HL-60/S4 (cell line): ENCODE results near the gene SYNE4.

Experiments used
- in situ Hi-C: fragments of 300-500 bp; cut with MboI; formaldehyde crosslinking; loops from 2 replicates; pipeline ENCODE4 v1.14.3; 2022; ENCODE audit warnings: low sequenced_read_pairs

Gene SYNE4

DNA sequence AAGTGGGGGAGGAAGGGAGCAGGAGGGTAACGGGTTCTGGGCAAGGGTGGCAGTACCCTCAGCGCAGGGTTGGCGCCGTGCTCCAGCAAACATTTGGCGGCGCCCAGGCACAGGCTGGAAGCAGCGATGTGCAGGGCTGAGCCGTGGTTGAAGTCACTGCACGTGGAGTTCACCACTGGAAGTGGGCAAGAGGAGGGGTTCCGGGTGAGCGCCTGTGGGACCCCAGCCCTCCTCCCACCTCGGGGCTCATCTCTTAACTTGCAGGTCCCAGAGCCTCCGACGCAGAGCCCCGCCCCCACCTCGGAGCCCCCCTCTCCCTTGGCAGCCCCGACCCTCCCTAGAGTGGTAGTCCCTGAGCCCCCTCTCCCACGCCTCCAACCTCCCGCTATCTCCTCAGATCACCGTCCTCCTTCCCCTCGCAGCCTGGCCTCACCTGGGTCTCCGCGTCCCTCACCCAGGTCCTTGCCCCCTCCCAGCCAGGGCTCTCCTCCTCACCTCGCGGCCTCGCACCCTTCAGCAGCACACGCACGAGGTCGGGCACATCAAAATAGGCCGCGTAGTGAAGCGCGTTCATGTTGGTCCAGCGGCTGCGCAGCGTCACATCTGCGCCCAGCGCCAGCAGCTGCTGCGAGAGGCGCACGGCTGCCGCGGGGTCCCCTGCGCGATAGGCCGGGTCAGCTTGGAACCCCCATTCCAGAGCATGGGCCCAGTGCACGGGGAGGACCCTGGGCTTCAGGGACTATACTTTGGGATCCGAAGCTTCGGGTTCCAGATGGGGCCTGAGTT lies 17.7 kb upstream of the SYNE4 start:
- in situ Hi-C loops, result no loop called here

- in situ Hi-C loops, result no loop called here
These were observed 16.9 kb upstream of the SYNE4 start for GRCh38 chr19:36025541-36025940.

- in situ Hi-C loops, result no loop called here
These were observed 14.8 kb upstream of the SYNE4 start for GRCh38 chr19:36023432-36023831.

GRCh38 chr19:36019061-36019670 lies 10.6 kb upstream of the SYNE4 start:
- in situ Hi-C loops, result no loop called here

- in situ Hi-C loops, result no loop called here
These were observed 5.7 kb upstream of the SYNE4 start, which contains the start of gene ALKBH6 for GRCh38 chr19:36014012-36014924. TSS of gene ALKBH6 (minus strand) at chr19:36014213. CDS start at chr19:36013397, 816 bp downstream.

- in situ Hi-C loops, result no loop called here
These were observed 4.8 kb upstream of the SYNE4 start for GRCh38 chr19:36013280-36014011.

- in situ Hi-C loops, result no loop called here
These were observed 1.8 kb upstream of the SYNE4 start for GRCh38 chr19:36010402-36010801.

GRCh38 chr19:36009633-36010379 lies 1.2 kb upstream of the SYNE4 start:
- in situ Hi-C loops, result no loop called here

GRCh38 chr19:36009220-36009619 lies 607 bp upstream of the SYNE4 start:
- in situ Hi-C loops, result no loop called here

DNA sequence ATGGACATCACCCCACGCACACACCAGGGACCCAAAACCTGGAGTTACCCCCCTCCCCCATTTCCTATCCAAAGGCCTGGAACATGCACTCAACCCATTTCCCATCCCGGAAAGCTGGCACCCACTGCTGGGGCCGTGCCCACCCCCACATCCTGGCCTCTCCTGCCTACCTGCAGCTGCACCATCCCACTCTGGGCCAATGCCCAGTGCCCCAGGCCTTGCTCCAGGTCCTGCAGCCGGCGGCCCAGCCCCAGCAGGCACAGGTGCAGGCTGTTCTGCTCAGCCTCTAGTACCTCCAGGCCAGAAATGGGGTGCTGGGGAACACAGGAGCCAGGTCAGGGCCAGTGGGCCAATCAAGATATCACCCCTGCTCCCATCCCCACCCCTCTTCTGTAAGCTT lies 1.7 kb downstream of the SYNE4 start:
- in situ Hi-C loops, result no loop called here

- in situ Hi-C loops, result no loop called here
These were observed 5.3 kb downstream of the SYNE4 start for GRCh38 chr19:36003284-36003683.

- in situ Hi-C loops, result no loop called here
These were observed 7.0 kb downstream of the SYNE4 start for GRCh38 chr19:36001605-36002004.

DNA sequence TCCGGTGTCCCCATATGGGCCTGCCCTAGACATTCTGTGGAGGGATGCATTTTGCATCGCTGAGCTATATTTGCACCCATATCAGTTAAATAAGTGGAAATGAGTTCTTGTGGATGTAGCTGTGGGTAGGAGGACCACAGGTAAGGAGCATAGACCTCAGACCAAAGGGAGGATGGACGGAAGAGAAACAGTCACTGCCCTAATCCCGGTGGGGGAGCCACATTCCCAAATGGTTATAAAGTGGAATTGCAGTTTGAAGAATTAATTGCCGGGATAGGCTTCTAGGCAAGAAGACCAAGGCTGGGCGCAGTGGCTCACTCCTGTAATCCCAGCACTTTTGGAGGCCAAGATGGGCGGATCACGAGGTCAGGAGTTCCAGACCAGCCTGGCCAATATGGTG lies 11.8 kb downstream of the SYNE4 start:
- in situ Hi-C loops, result no loop called here

- in situ Hi-C loops, result no loop called here
These were observed 13.3 kb downstream of the SYNE4 start, which contains the start of gene SDHAF1 for GRCh38 chr19:35995048-35995993. TSS of gene SDHAF1 (plus strand) at chr19:35995188. CDS start at chr19:35995275, 87 bp downstream.

DNA sequence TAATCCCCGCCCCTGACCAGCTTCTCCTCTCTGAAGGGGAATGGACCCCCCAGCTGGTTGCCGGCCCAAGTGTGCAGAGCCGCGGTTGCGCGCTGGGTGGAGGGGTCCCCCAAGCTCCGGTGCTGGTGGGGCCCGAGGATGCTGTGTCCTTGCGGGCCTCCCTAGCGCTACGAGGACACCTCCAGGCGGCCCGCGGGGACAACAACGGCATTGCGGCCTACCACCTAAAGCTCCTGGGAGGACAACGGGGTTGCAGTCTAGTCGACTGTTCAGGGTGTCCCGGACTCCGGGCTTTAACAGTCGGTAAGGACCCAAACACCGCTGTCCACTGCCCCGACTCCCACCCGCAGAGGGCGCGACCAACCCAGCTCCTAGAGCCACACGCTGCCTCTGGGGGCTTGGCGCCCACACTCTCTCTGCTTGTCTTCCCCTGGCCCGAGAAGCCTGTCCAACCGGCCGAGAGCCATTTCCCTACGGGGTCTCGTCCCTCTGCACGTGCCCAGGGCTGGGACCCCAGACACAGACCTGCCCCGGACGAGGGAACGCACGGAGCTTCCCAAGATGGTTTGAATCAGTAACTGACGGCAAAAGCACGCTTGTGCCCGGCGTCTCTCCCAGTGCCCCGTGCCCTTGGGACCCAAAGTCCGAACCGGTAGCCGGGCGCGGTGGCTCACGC lies 14.6 kb downstream of the SYNE4 start:
- in situ Hi-C loops, result no loop called here

GRCh38 chr19:35992907-35993765 lies 15.5 kb downstream of the SYNE4 start:
- in situ Hi-C loops, result no loop called here

GRCh38 chr19:35991731-35992450 lies 16.7 kb downstream of the SYNE4 start:
- in situ Hi-C loops, result no loop called here
